Measurements from ENCODE around the gene CPNE4.

GRCh38 chr3:131880948-131881347 lies 153.9 kb downstream of the CPNE4 start:
- no peak for TF ChIP-seq POLR2A (IDR thresholded peaks at IDR 0.05; ENCODE audit: low read depth, low read length)
- no peak for TF ChIP-seq CTCF (IDR thresholded peaks at IDR 0.05; ENCODE audit: extremely low read depth in 1 of 2, insufficient read depth in 1 of 2, low read depth in 1 of 2, low read length in 2 of 2)
- TF ChIP-seq EZH2 (IDR thresholded peaks at IDR 0.05; ENCODE audit: borderline replicate concordance, low read depth, low read length, severe bottlenecking) = no peak
- TF ChIP-seq POLR2AphosphoS5 (IDR thresholded peaks at IDR 0.05; ENCODE audit: insufficient read depth, low read depth, low read length) = no peak
- TF ChIP-seq JUN (IDR thresholded peaks at IDR 0.05; ENCODE audit: borderline replicate concordance, insufficient read depth, insufficient read length, low read depth) = no peak

Measured in endothelial cell of umbilical vein (primary cell).